ENCODE results near the gene ZNF177. TPM values are rescaled to one million over a fixed set of nuclear protein-coding genes. Genes with fewer than 3 reads are reported as not detected.

ZNF177 gene
- polyA plus RNA-seq, 1 donor, result 5.5 TPM

DNA sequence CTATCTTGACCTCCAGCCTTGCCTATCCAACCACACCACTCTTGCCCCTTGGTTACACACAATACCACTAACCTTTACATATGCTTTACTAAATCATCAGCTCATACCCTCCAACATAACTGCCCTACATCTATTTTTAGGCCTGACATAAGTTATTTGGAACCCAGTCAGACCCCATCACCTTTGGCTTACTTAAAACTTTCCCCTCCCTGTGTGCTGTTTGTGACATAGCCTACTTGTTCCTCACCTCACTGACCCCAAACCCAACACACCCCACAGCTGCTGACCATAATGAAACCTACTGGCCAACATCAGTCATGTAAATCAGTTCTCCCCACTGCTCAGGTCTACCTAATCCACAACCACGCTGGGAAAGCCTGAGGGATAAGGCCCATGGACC, 67.6 kb downstream of the ZNF177 start:
- no peak for DNase-seq (ENCODE audit: low read depth)

DNA sequence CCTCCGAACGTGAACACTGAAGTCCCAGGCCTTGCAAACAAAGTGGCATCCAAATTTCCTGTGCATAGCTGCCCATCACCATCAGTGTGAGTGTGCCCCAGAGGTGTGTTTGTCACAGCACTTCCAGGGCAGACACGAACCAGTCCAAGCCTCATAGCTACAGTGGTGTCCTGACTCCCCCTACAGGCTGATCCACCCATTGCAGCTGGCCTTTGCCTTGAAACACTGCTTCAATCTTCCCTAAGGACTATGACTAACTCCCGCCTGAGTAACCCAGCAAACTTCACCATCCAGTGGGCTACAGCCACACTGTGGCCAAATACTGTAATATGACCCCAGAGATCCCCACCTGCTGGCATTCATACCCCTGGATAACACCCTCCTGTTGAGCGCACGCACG, 68.7 kb downstream of the ZNF177 start:
- no peak for DNase-seq (ENCODE audit: low read depth)

Other genes with a start within 250 kb of the ZNF177 start
- gene OR7G1, start 247.2 kb upstream of the ZNF177 start, polyA plus RNA-seq (ENCODE audit: insufficient read length), result not detected
- not detected for gene OR7G3, start 236.1 kb upstream of the ZNF177 start, polyA plus RNA-seq (ENCODE audit: insufficient read length)
- gene ZNF317, start 222.6 kb upstream of the ZNF177 start, polyA plus RNA-seq (ENCODE audit: insufficient read length), result 17.4 TPM
- gene OR7D2, start 184.0 kb upstream of the ZNF177 start, polyA plus RNA-seq (ENCODE audit: insufficient read length), result 0.04 TPM
- gene OR7D4, start 143.4 kb upstream of the ZNF177 start, polyA plus RNA-seq (ENCODE audit: insufficient read length), result not detected
- not detected for gene OR7E24, start 112.1 kb upstream of the ZNF177 start, polyA plus RNA-seq (ENCODE audit: insufficient read length)
- 2.8 TPM for gene ZNF699, start 53.2 kb upstream of the ZNF177 start, polyA plus RNA-seq (ENCODE audit: insufficient read length)
- 25.6 TPM for gene ZNF559, start 38.8 kb upstream of the ZNF177 start, polyA plus RNA-seq (ENCODE audit: insufficient read length)
- gene ZNF266, start 72.6 kb downstream of the ZNF177 start, polyA plus RNA-seq (ENCODE audit: insufficient read length), result 21.7 TPM
- 0.09 TPM for gene ZNF560, start 135.6 kb downstream of the ZNF177 start, polyA plus RNA-seq (ENCODE audit: insufficient read length)
- 10.9 TPM for gene ZNF426, start 175.6 kb downstream of the ZNF177 start, polyA plus RNA-seq (ENCODE audit: insufficient read length)
- 9.9 TPM for gene ZNF121, start 221.5 kb downstream of the ZNF177 start, polyA plus RNA-seq (ENCODE audit: insufficient read length)

All from forelimb muscle (tissue), 1 donor.